22Rv1 (cell line): ENCODE results near the gene FBXO31.

ENCODE experiments used
- CTCF ChIP-seq: fragments of 450-650 bp; IDR thresholded peaks from 2 replicates; pipeline ENCODE4 v1.5.1; 2017; ENCODE audit warnings: mild to moderate bottlenecking
- ZFX ChIP-seq: fragments of 450-650 bp; IDR thresholded peaks from 2 replicates; pipeline ENCODE4 v1.6.1; 2017; ENCODE audit warnings: antibody characterized with exemption, borderline replicate concordance

GRCh38 chr16:87372305-87372704, 11.3 kb downstream of the FBXO31 start:
- TF ChIP-seq ZFX (no peak), CTCF (no peak)
